Measurements from ENCODE around the gene RNF213.
"Not testable (repeated sequence)": the region's sequence is repeated elsewhere in the genome, so short reads cannot be mapped to it uniquely, and the experiment has no call there.

Gene RNF213

GRCh38 chr17:80232438-80232837 lies 28.2 kb upstream of the RNF213 start:
- ATAC-seq (replicated peaks) = no peak
- no peaks in the 10 kb centered on the region for H3K27me3 Mint-ChIP-seq
- peaks cover 14% of the 10 kb centered on the region for H3K36me3 Mint-ChIP-seq (ENCODE audit: insufficient read depth)
- H3K4me1 Mint-ChIP-seq (ENCODE audit: low read depth in 2 of 2) = no peaks in the 10 kb centered on the region
- H3K4me3 Mint-ChIP-seq = no peak overlapping the region
- H3K27ac Mint-ChIP-seq = no peak overlapping the region
- H3K9me3 Mint-ChIP-seq = peaks cover 4 to 8% of the 10 kb centered on the region in 2 donors
- DNase-seq = no peak

GRCh38 chr17:80233202-80233601 lies 27.4 kb upstream of the RNF213 start:
- H3K4me1 Mint-ChIP-seq (ENCODE audit: low read depth in 2 of 2) = no peaks in the 10 kb centered on the region
- H3K27me3 Mint-ChIP-seq = no peaks in the 10 kb centered on the region
- H3K36me3 Mint-ChIP-seq (ENCODE audit: insufficient read depth) = peaks cover 19% of the 10 kb centered on the region
- H3K27ac Mint-ChIP-seq = no peak overlapping the region
- H3K4me3 Mint-ChIP-seq = no peak overlapping the region
- DNase-seq = no peak
- no peak for ATAC-seq (replicated peaks)
- peaks cover 4 to 8% of the 10 kb centered on the region in 2 donors for H3K9me3 Mint-ChIP-seq

GRCh38 chr17:80236911-80237310 lies 23.7 kb upstream of the RNF213 start:
- H3K4me3 Mint-ChIP-seq = no peak overlapping the region
- ATAC-seq (replicated peaks) (no peak), DNase-seq (no peak)
- H3K9me3 Mint-ChIP-seq = peaks cover under 1 to 4% of the 10 kb centered on the region in 2 donors
- H3K27ac Mint-ChIP-seq = no peak overlapping the region
- H3K4me1 Mint-ChIP-seq (ENCODE audit: low read depth in 2 of 2) = no peaks in the 10 kb centered on the region
- H3K36me3 Mint-ChIP-seq (ENCODE audit: insufficient read depth) = peaks cover 35% of the 10 kb centered on the region
- H3K27me3 Mint-ChIP-seq = no peaks in the 10 kb centered on the region

GRCh38 chr17:80237386-80237785 lies 23.3 kb upstream of the RNF213 start:
- H3K4me1 Mint-ChIP-seq (ENCODE audit: low read depth in 2 of 2) = peaks cover 0 to 1% of the 10 kb centered on the region in 2 donors
- no peak overlapping the region for H3K27ac Mint-ChIP-seq
- DNase-seq (no peak), ATAC-seq (replicated peaks) (no peak)
- peaks cover 35% of the 10 kb centered on the region for H3K36me3 Mint-ChIP-seq (ENCODE audit: insufficient read depth)
- H3K27me3 Mint-ChIP-seq = no peaks in the 10 kb centered on the region
- no peak overlapping the region for H3K4me3 Mint-ChIP-seq
- H3K9me3 Mint-ChIP-seq = peaks cover 0 to 4% of the 10 kb centered on the region in 2 donors

- peak overlapping the region in 1 of 2 donors; percentile 19 for H3K27ac Mint-ChIP-seq
- DNase-seq (no peak), ATAC-seq (replicated peaks) (no peak)
- H3K36me3 Mint-ChIP-seq (ENCODE audit: insufficient read depth) = peaks cover 32% of the 10 kb centered on the region
- no peaks in the 10 kb centered on the region for H3K27me3 Mint-ChIP-seq
- no peak overlapping the region for H3K4me3 Mint-ChIP-seq
- H3K4me1 Mint-ChIP-seq (ENCODE audit: low read depth in 2 of 2) = peaks cover 0 to 7% of the 10 kb centered on the region in 2 donors
- no peaks in the 10 kb centered on the region for H3K9me3 Mint-ChIP-seq
These were observed 18.1 kb upstream of the RNF213 start for GRCh38 chr17:80242505-80242904.

GRCh38 chr17:80243526-80244433 lies 16.9 kb upstream of the RNF213 start:
- DNase-seq (no peak), ATAC-seq (replicated peaks) (no peak)
- Mint-ChIP-seq H3K4me1 (ENCODE audit: low read depth in 2 of 2) (peaks cover 0 to 7% of the 10 kb centered on the region in 2 donors), H3K9me3 (no peaks in the 10 kb centered on the region), H3K27me3 (no peaks in the 10 kb centered on the region), H3K27ac (no peak overlapping the region), H3K36me3 (ENCODE audit: insufficient read depth) (peaks cover 24% of the 10 kb centered on the region), H3K4me3 (no peak overlapping the region)

GRCh38 chr17:80244448-80244847 lies 16.2 kb upstream of the RNF213 start:
- not testable (repeated sequence) for H3K9me3 Mint-ChIP-seq; H3K27me3 Mint-ChIP-seq; ATAC-seq (replicated peaks); H3K4me3 Mint-ChIP-seq; H3K27ac Mint-ChIP-seq; DNase-seq; H3K4me1 Mint-ChIP-seq (ENCODE audit: low read depth in 2 of 2)
- H3K36me3 Mint-ChIP-seq (ENCODE audit: insufficient read depth) = peaks cover 20% of the 10 kb centered on the region

- DNase-seq (no peak), ATAC-seq (replicated peaks) (no peak)
- Mint-ChIP-seq H3K4me1 (ENCODE audit: low read depth in 2 of 2) (peaks cover 0 to 7% of the 10 kb centered on the region in 2 donors), H3K9me3 (no peaks in the 10 kb centered on the region), H3K36me3 (ENCODE audit: insufficient read depth) (peaks cover 22% of the 10 kb centered on the region), H3K27me3 (no peaks in the 10 kb centered on the region), H3K4me3 (no peak overlapping the region), H3K27ac (no peak overlapping the region)
These were observed 15.7 kb upstream of the RNF213 start for GRCh38 chr17:80244871-80245509.

- peaks cover 24% of the 10 kb centered on the region for H3K36me3 Mint-ChIP-seq (ENCODE audit: insufficient read depth)
These were observed 14.9 kb upstream of the RNF213 start for GRCh38 chr17:80245566-80246265.

GRCh38 chr17:80246266-80246681 lies 14.4 kb upstream of the RNF213 start:
- no peak overlapping the region for H3K27ac Mint-ChIP-seq
- peaks cover 23% of the 10 kb centered on the region for H3K36me3 Mint-ChIP-seq (ENCODE audit: insufficient read depth)
- peaks cover 0 to 7% of the 10 kb centered on the region in 2 donors for H3K4me1 Mint-ChIP-seq (ENCODE audit: low read depth in 2 of 2)
- ATAC-seq (replicated peaks) (no peak), DNase-seq (no peak)
- no peak overlapping the region for H3K4me3 Mint-ChIP-seq
- H3K27me3 Mint-ChIP-seq = no peaks in the 10 kb centered on the region
- H3K9me3 Mint-ChIP-seq = no peaks in the 10 kb centered on the region

More at GRCh38 chr17:80245566-80246265, 14.9 kb upstream of the RNF213 start:
- ATAC-seq (replicated peaks) = no peak
- Mint-ChIP-seq H3K4me3 (no peak overlapping the region), H3K27ac (no peak overlapping the region), H3K9me3 (no peaks in the 10 kb centered on the region), H3K4me1 (ENCODE audit: low read depth in 2 of 2) (peaks cover 0 to 7% of the 10 kb centered on the region in 2 donors), H3K27me3 (no peaks in the 10 kb centered on the region)
- no peak for DNase-seq

GRCh38 chr17:80246726-80247125 lies 13.9 kb upstream of the RNF213 start:
- H3K36me3 Mint-ChIP-seq (ENCODE audit: insufficient read depth) = peaks cover 18% of the 10 kb centered on the region
- H3K27ac Mint-ChIP-seq = no peak overlapping the region
- no peak overlapping the region for H3K4me3 Mint-ChIP-seq
- H3K9me3 Mint-ChIP-seq = no peaks in the 10 kb centered on the region
- no peaks in the 10 kb centered on the region for H3K27me3 Mint-ChIP-seq
- no peak for DNase-seq
- H3K4me1 Mint-ChIP-seq (ENCODE audit: low read depth in 2 of 2) = peaks cover 0 to 7% of the 10 kb centered on the region in 2 donors
- ATAC-seq (replicated peaks) = no peak

- no peak for ATAC-seq (replicated peaks)
- no peaks in the 10 kb centered on the region for H3K27me3 Mint-ChIP-seq
These were observed 13.1 kb upstream of the RNF213 start for GRCh38 chr17:80247561-80247960.

More at GRCh38 chr17:80247561-80247960, 13.1 kb upstream of the RNF213 start:
- DNase-seq = no peak
- Mint-ChIP-seq H3K9me3 (no peaks in the 10 kb centered on the region), H3K4me1 (ENCODE audit: low read depth in 2 of 2) (peaks cover under 1 to 5% of the 10 kb centered on the region in 2 donors), H3K4me3 (no peak overlapping the region), H3K36me3 (ENCODE audit: insufficient read depth) (peaks cover 17% of the 10 kb centered on the region), H3K27ac (no peak overlapping the region)

Data from effector memory CD8-positive, alpha-beta T cell (primary cell).